OCI-LY3 (cell line): ENCODE results near the gene PFKFB4.

ENCODE experiments used
- H2AFZ ChIP-seq: fragments of 200-600, 300-600 bp; shearing (Covaris generic); 2 replicates; pipeline ENCODE4 v1.6.0; 2014; ENCODE audit warnings: antibody characterized with exemption, low read depth, low read length
- H3K27ac ChIP-seq: fragments of 200-600, 300-600 bp; sonication (generic); 2 replicates; pipeline ENCODE4 v1.5.1; 2014; ENCODE audit warnings: mild to moderate bottlenecking, low read length, moderate library complexity, mixed read lengths
- H3K27me3 ChIP-seq: fragments of 200-600, 300-600 bp; sonication (generic); 2 replicates; pipeline ENCODE4 v1.6.1; 2014; ENCODE audit warnings: low read depth, low read length, mixed read lengths
- H3K36me3 ChIP-seq: fragments of 200-600, 300-600 bp; sonication (generic); replicated peaks from 2 replicates; pipeline ENCODE3; 2014; ENCODE audit warnings: low read depth, low read length, mixed read lengths
- H3K4me1 ChIP-seq: fragments of 300-600, 200-600 bp; sonication (generic); 2 replicates; pipeline ENCODE4 v1.6.1; 2014; ENCODE audit warnings: low read length, mixed read lengths
- H3K4me2 ChIP-seq: fragments of 200-600, 300-600 bp; sonication (generic); 2 replicates; pipeline ENCODE4 v1.6.1; 2014; ENCODE audit warnings: low read length, mixed read lengths
- H3K4me3 ChIP-seq: fragments of 300-600, 200-600 bp; sonication (generic); 2 replicates; pipeline ENCODE4 v1.5.1; 2014; ENCODE audit warnings: antibody characterized with exemption, mild to moderate bottlenecking, low read length, moderate library complexity
- H3K79me2 ChIP-seq: fragments of 300-600, 200-600 bp; shearing (Covaris generic); 2 replicates; pipeline ENCODE4 v1.6.1; 2014; ENCODE audit warnings: mild to moderate bottlenecking, low read length, mixed read lengths
- H3K9ac ChIP-seq: fragments of 300-600, 200-600 bp; shearing (Covaris generic); 2 replicates; pipeline ENCODE4 v1.6.0; 2014; ENCODE audit warnings: mild to moderate bottlenecking, low read length, moderate library complexity
- H3K9me3 ChIP-seq: fragments of 200-600, 300-600 bp; shearing (Covaris generic); 2 replicates; pipeline ENCODE4 v1.6.1; 2014; ENCODE audit warnings: low read length, mixed read lengths; ENCODE audit not compliant: insufficient read depth
- H4K20me1 ChIP-seq: fragments of 200-600, 300-600 bp; sonication (generic); 2 replicates; pipeline ENCODE4 v1.6.1; 2016; ENCODE audit warnings: low read length, mixed read lengths; ENCODE audit not compliant: insufficient read depth
- CTCF ChIP-seq: fragments of 200-600, 300-600 bp; sonication (generic); IDR thresholded peaks from 2 replicates; pipeline ENCODE4 v1.5.1; 2014; ENCODE audit warnings: antibody characterized with exemption, low read length, low read depth
- EZH2phosphoT487 ChIP-seq: fragments of 200-600 bp; shearing (Covaris generic); IDR thresholded peaks from 2 replicates; pipeline ENCODE4 v1.6.1; 2018; ENCODE audit warnings: antibody characterized with exemption, mixed run types, low read depth

Gene PFKFB4

GRCh38 chr3:48584836-48585235 lies 28.2 kb upstream of the PFKFB4 start:
- Histone ChIP-seq H3K27me3 (no peaks in the 10 kb centered on the region), H3K27ac (no peak overlapping the region), H3K79me2 (no peaks in the 10 kb centered on the region), H3K4me3 (no peak overlapping the region), H4K20me1 (no peaks in the 10 kb centered on the region), H2AFZ (no peak overlapping the region), H3K4me2 (no peak overlapping the region), H3K36me3 (no peaks in the 10 kb centered on the region), H3K9ac (no peak overlapping the region), H3K4me1 (no peaks in the 10 kb centered on the region), H3K9me3 (no peaks in the 10 kb centered on the region)
- TF ChIP-seq CTCF (no peak), EZH2phosphoT487 (no peak)

- H3K4me1 ChIP-seq = no peaks in the 10 kb centered on the region
- H4K20me1 ChIP-seq = no peaks in the 10 kb centered on the region
- no peak overlapping the region for H3K4me2 ChIP-seq
- no peak overlapping the region for H3K4me3 ChIP-seq
- H3K27me3 ChIP-seq = no peaks in the 10 kb centered on the region
- no peak overlapping the region for H3K9ac ChIP-seq
- H3K9me3 ChIP-seq = no peaks in the 10 kb centered on the region
- no peak overlapping the region for H2AFZ ChIP-seq
- TF ChIP-seq CTCF (no peak), EZH2phosphoT487 (no peak)
- no peak overlapping the region for H3K27ac ChIP-seq
- no peaks in the 10 kb centered on the region for H3K79me2 ChIP-seq
- H3K36me3 ChIP-seq = no peaks in the 10 kb centered on the region
Observed at GRCh38 chr3:48581621-48582481, 25.2 kb upstream of the PFKFB4 start.

GRCh38 chr3:48576647-48577046 lies 20.0 kb upstream of the PFKFB4 start:
- H3K4me2 ChIP-seq = no peak overlapping the region
- no peaks in the 10 kb centered on the region for H4K20me1 ChIP-seq
- TF ChIP-seq CTCF (no peak), EZH2phosphoT487 (no peak)
- H3K27ac ChIP-seq = no peak overlapping the region
- H3K27me3 ChIP-seq = no peaks in the 10 kb centered on the region
- no peaks in the 10 kb centered on the region for H3K9me3 ChIP-seq
- no peaks in the 10 kb centered on the region for H3K79me2 ChIP-seq
- no peak overlapping the region for H3K9ac ChIP-seq
- no peak overlapping the region for H3K4me3 ChIP-seq
- H3K4me1 ChIP-seq = no peaks in the 10 kb centered on the region
- no peaks in the 10 kb centered on the region for H3K36me3 ChIP-seq
- no peak overlapping the region for H2AFZ ChIP-seq

- Histone ChIP-seq H3K27ac (no peak overlapping the region), H3K9ac (no peak overlapping the region), H3K79me2 (no peaks in the 10 kb centered on the region), H3K9me3 (no peaks in the 10 kb centered on the region), H2AFZ (no peak overlapping the region), H3K4me3 (no peak overlapping the region), H3K4me2 (no peak overlapping the region), H4K20me1 (no peaks in the 10 kb centered on the region), H3K27me3 (no peaks in the 10 kb centered on the region), H3K36me3 (no peaks in the 10 kb centered on the region), H3K4me1 (no peaks in the 10 kb centered on the region)
- no peak for TF ChIP-seq CTCF
- TF ChIP-seq EZH2phosphoT487 = no peak
Observed at GRCh38 chr3:48575366-48575765, 18.8 kb upstream of the PFKFB4 start.
